Pancreas (tissue), 10 donors: ENCODE data around the gene SLC28A1. TPM values are rescaled to one million over a fixed set of nuclear protein-coding genes. Genes with fewer than 3 reads are reported as not detected.

Experiments used
- ATAC-seq, 4 donors: fragments of 200-7000 bp; cut with Tn5 transposase; one replicate each; pipeline versions ENCODE4 v1.8.0 to v1.9.1; 2020; ENCODE audit warnings: mild to moderate bottlenecking in 4 of 4, moderate library complexity in 4 of 4
- DNase-seq, 6 donors: peaks; one replicate each; pipeline ENCODE4 v3.0.0-alpha.2; 2020
- FAIRE-seq: peaks from 2 replicates; lab custom pipeline; 2012; peaks lifted over from hg19 to GRCh38; lab: Jason Lieb, UNC
- H3K27ac ChIP-seq, 4 donors: fragments of 200-600 bp; sonication (generic); 1 replicate in 3 of 4; 2 replicates in 1 of 4; pipeline versions ENCODE4 v1.5.0 to v1.8.0; 2020
- H3K27me3 ChIP-seq, 4 donors: fragments of 200-600 bp; one replicate each; pipeline ENCODE4 v1.8.0; 2021
- H3K36me3 ChIP-seq, 3 donors: fragments of 200-600 bp; sonication (generic) in 1 of 3; one replicate each; pipeline versions ENCODE4 v1.5.0 to v1.8.0; 2020 to 2021
- H3K4me1 ChIP-seq, 3 donors: fragments of 200-600 bp; one replicate each; pipeline ENCODE4 v1.8.0; 2021
- H3K4me3 ChIP-seq, 4 donors: fragments of 200-600 bp; sonication (generic) in 2 of 4; one replicate each; pipeline versions ENCODE4 v1.5.0 to v1.8.0; 2020 to 2021
- H3K9me3 ChIP-seq, 4 donors: fragments of 200-600 bp; one replicate each; pipeline ENCODE4 v1.8.0; 2021
- WGBS, 2 donors: extraction: QIAGEN DNeasy Blood & Tissue Kit; methylation state at CpG; one replicate each; pipeline ENCODE4 v1.1.7; 2013; 5-methylcytosine and 5-hydroxymethylcytosine counted together
- intact Hi-C, 3 donors: fragments of 100-400 bp; cut with DNase I; formaldehyde crosslinking; loops; one replicate each; pipeline versions ENCODE4 v1.11.1 to v1.14.2; 2022
- polyA plus RNA-seq, 2 donors: library from polyadenylated mRNA; stranded (reverse); fragments of 200-250 nt; gene quantifications; one replicate each; pipeline ENCODE4 v1.2.3, GENCODE V29; 2013
- total RNA-seq, 6 donors: library from RNA; stranded (reverse); fragmentation: NEBNext Ultra II Directional in 4 of 6; extraction: Animal tissue kit (Norgen Biotek cat#: 25700) in 4 of 6; gene quantifications; one replicate each; pipeline versions ENCODE4 v1.2.1 to v1.2.4, GENCODE V29; 2021 to 2023
- TF ChIP-seq, protein P1 (sequence below), 4 donors: fragments of 200-600 bp; sonication (generic) in 3 of 4; IDR thresholded peaks; one replicate each; pipeline versions ENCODE4 v1.5.0 to v1.8.0; 2021; ENCODE audit warnings: antibody characterized with exemption in 4 of 4
- donor health status: healthy with polysubstance abuse.
- donor health status: DM: no; HTN: no; CAD: no; lungs with moderate emphysema.
- donor health status: DM: no; HTN: no; CAD: no.
- donor health status: control.
- donor health status: control.
- donor health status: Bipolar disorder and iron deficiency.
- donor health status: DM: yes; HTN: yes; CAD: no.
- donor health status: DM: no; HTN: no; CAD: no.
- donor health status: DM: no; HTN: no; CAD: no.
- donor health status: DM: yes; HTN: yes; CAD: no.

The SLC28A1 gene
- total and polyA plus RNA-seq, 8 donors: 0.02 to 0.21 (median 0.11) TPM; not detected in 3

DNA sequence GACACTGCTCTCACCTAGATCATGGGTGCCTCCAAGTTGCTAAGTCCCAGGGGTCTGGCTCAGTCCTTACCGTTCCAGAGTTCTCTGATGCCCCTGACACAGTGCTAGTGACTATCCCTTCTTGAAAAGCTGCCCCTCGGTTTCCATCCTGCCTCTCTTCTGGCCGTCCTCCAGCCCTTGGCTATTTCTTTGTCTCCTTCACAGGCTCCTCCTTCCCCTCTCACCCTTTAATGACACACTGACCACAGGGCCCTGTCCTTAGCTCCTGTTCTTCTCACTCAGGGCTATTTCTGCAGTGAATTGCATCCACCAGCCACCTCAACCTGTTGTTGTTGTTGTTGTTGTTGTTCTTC lies 31.1 kb downstream of the SLC28A1 start:
- H3K27ac ChIP-seq: peak overlapping the region in 3 of 4 donors; percentile 31 to 95 (median 87)
- FAIRE-seq: no peak
- no peaks in the 10 kb centered on the region for H3K9me3 ChIP-seq
- no peaks in the 10 kb centered on the region for H3K27me3 ChIP-seq
- H3K4me1 ChIP-seq: peaks cover 8 to 25% (median 21%) of the 10 kb centered on the region in 3 donors
- intact Hi-C loops: no loop called here
- no peak for ATAC-seq
- WGBS, 2 donors: 74 to 87% methylated on average over 3 of the region's 3 CpGs
- H3K36me3 ChIP-seq: no peaks in the 10 kb centered on the region
- no peak overlapping the region for H3K4me3 ChIP-seq
- DNase-seq: no peak
- TF ChIP-seq, protein P1, sequence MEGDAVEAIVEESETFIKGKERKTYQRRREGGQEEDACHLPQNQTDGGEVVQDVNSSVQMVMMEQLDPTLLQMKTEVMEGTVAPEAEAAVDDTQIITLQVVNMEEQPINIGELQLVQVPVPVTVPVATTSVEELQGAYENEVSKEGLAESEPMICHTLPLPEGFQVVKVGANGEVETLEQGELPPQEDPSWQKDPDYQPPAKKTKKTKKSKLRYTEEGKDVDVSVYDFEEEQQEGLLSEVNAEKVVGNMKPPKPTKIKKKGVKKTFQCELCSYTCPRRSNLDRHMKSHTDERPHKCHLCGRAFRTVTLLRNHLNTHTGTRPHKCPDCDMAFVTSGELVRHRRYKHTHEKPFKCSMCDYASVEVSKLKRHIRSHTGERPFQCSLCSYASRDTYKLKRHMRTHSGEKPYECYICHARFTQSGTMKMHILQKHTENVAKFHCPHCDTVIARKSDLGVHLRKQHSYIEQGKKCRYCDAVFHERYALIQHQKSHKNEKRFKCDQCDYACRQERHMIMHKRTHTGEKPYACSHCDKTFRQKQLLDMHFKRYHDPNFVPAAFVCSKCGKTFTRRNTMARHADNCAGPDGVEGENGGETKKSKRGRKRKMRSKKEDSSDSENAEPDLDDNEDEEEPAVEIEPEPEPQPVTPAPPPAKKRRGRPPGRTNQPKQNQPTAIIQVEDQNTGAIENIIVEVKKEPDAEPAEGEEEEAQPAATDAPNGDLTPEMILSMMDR (IDR thresholded peaks at IDR 0.05): no peak

DNA sequence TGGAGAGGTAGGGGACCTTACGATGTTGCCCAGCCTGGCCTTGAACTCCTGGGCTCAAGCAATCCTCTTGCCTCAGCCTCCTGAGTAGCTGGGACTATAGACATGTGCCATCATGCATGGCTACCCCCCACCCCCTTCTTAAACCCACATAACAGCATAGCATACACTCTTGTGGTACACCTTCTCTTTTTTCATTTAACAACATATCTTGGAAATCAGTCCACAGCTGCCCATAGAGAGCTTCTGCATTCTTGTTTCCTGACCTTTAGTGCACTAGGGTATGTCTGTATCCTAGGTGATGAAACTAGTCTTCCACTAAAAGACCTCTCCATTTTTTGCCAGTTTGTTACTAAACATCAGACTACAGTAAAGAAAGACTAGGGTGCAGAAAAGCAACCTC lies 33.0 kb downstream of the SLC28A1 start:
- no peak for FAIRE-seq
- Histone ChIP-seq H3K27ac (no peak overlapping the region), H3K4me3 (no peak overlapping the region), H3K27me3 (no peaks in the 10 kb centered on the region), H3K9me3 (no peaks in the 10 kb centered on the region), H3K4me1 (peaks cover 0 to 10% (median 5%) of the 10 kb centered on the region in 3 donors), H3K36me3 (no peaks in the 10 kb centered on the region)
- 78 to 79% methylated on average over 1 of the region's 1 CpG for WGBS, 2 donors
- intact Hi-C loops: no loop called here
- no peak for DNase-seq
- TF ChIP-seq, protein P1 (IDR thresholded peaks at IDR 0.05): no peak
- no peak for ATAC-seq

DNA sequence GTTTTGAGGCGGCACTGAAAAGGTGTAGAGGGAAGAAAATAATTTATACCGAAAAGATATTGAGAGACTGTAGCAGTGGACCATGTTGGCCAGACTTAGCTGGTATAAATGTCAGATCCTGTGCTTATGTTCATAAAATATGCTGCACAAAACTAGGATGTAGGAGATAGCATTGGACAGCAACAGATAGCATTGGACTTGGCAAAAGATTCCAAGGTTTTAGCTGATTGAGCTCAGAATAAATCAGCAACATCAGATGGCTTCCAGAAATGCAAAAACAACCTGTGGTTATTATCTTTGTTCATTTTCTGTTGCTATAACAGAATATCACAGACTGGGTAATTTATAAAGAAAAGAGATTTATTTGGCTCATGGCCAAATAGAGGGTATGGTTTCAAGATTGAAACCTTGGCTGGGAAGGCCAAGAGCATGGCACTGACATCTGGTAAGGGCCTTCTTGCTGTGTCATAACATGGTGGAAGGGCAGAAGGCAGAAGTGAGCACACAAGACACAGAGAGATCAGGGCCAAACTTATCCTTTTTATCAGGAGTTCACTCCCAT lies 34.7 kb downstream of the SLC28A1 start:
- peaks cover 0 to 2% (median 0%) of the 10 kb centered on the region in 3 donors for H3K4me1 ChIP-seq
- H3K27me3 ChIP-seq: no peaks in the 10 kb centered on the region
- DNase-seq (no peak), FAIRE-seq (no peak), ATAC-seq (no peak)
- intact Hi-C loops: no loop called here
- TF ChIP-seq, protein P1 (IDR thresholded peaks at IDR 0.05): no peak
- H3K36me3 ChIP-seq: no peaks in the 10 kb centered on the region
- no peaks in the 10 kb centered on the region for H3K9me3 ChIP-seq
- H3K4me3 ChIP-seq: no peak overlapping the region
- 95 to 100% methylated on average over 2 of the region's 2 CpGs for WGBS, 2 donors
- no peak overlapping the region for H3K27ac ChIP-seq

DNA sequence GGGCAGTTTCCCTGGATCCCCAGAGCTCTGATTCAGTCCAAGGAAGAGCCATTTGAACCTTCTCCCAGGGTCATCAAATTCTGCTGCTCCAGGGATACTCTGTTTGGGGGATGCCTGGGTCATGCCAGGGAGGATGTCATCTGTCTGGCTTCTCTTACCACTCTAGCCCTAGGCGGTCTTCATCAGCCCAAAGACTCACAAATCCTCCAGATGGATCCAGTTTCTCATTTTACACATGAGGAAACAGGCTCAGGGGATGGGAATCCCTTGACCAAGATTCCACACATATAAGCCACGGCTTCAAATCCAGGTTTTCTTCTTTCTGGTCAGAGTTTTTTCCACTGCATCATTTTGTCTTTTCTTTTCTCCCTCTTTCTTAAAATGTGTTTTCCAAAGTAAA lies 36.7 kb downstream of the SLC28A1 start:
- Histone ChIP-seq H3K4me1 (no peaks in the 10 kb centered on the region), H3K36me3 (no peaks in the 10 kb centered on the region), H3K27me3 (no peaks in the 10 kb centered on the region), H3K27ac (no peak overlapping the region), H3K4me3 (no peak overlapping the region), H3K9me3 (no peaks in the 10 kb centered on the region)
- DNase-seq (no peak), ATAC-seq (no peak), FAIRE-seq (no peak)
- TF ChIP-seq, protein P1 (IDR thresholded peaks at IDR 0.05): no peak
- intact Hi-C loops: loop anchor here in 1 of 3 donors (10.0 kb wide), 2 partner anchors 86 to 336 kb away; no protein-coding TSS in a partner anchor
- WGBS, 2 donors: 67 to 82% methylated on average over 2 of the region's 2 CpGs

DNA sequence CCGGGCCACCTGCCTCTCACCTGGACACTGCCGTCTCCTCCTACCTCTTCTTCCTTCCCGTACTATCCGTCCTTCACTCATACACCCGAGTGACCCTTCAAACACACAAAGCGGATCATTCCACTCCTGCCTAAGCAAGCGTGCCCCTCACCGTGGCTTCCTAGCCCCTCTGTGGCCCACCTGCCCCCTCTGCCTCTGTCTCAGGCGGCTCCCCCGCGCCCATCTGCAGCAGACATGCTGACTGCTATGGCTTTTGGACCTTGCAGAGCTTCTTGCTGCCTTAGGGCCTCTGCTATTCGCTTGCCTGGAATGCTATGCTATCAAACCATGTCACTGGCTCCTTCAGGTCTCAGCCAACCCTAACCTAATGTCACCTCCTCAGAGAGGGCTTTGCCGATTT lies 38.1 kb downstream of the SLC28A1 start:
- TF ChIP-seq, protein P1 (IDR thresholded peaks at IDR 0.05): no peak
- ATAC-seq: no peak
- Histone ChIP-seq H3K4me1 (peaks cover 0 to 2% (median 0%) of the 10 kb centered on the region in 3 donors), H3K36me3 (no peaks in the 10 kb centered on the region), H3K27ac (no peak overlapping the region), H3K4me3 (no peak overlapping the region), H3K9me3 (no peaks in the 10 kb centered on the region), H3K27me3 (no peaks in the 10 kb centered on the region)
- 83 to 90% methylated on average over 13 of the region's 13 CpGs for whole genome bisulfite sequencing, 2 donors
- peak in 1 of 6 donors; percentile 30 for DNase-seq
- FAIRE-seq: no peak
- intact Hi-C loops: loop anchor here in 1 of 3 donors (10.0 kb wide), 2 partner anchors 88 to 338 kb away; no protein-coding TSS in a partner anchor
